Smooth muscle cell (in vitro differentiated cells): ENCODE data around the gene TBX4. TPM values are rescaled to one million over a fixed set of nuclear protein-coding genes. Genes with fewer than 3 reads are reported as not detected.
A peak's percentile ranks its signal among the peaks of the same experiment; 100 is the strongest.

ENCODE experiments used
- DNase-seq: peaks from one replicate; lab custom pipeline; 2025; ENCODE audit not compliant: unreplicated experiment; lab: John Stamatoyannopoulos, UW
- H2AFZ ChIP-seq: fragments of 200-600 bp; sonication (generic); 2 replicates; pipeline ENCODE4 v1.6.0; 2016; ENCODE audit warnings: antibody characterized with exemption, low read depth, mild to moderate bottlenecking
- H3F3A ChIP-seq: fragments of 200-600 bp; sonication (generic); 2 replicates; pipeline ENCODE4 v1.6.0; 2017; ENCODE audit warnings: antibody characterized with exemption, low read depth
- H3K27ac ChIP-seq: fragments of 200-600 bp; sonication (generic); 2 replicates; pipeline ENCODE4 v1.5.1; 2016; ENCODE audit warnings: low read depth, mild to moderate bottlenecking
- H3K27me3 ChIP-seq: fragments of 200-600 bp; sonication (generic); 2 replicates; pipeline ENCODE4 v1.6.1; 2016; ENCODE audit warnings: low read depth, mild to moderate bottlenecking
- H3K36me3 ChIP-seq: fragments of 200-600 bp; sonication (generic); 2 replicates; pipeline ENCODE4 v1.5.1; 2016; ENCODE audit warnings: low read depth
- H3K4me1 ChIP-seq: fragments of 200-600 bp; sonication (generic); 2 replicates; pipeline ENCODE4 v1.5.1; 2016; ENCODE audit warnings: low read depth
- H3K4me2 ChIP-seq: fragments of 200-600 bp; sonication (generic); 2 replicates; pipeline ENCODE4 v1.6.0; 2016; ENCODE audit warnings: mild to moderate bottlenecking
- H3K4me3 ChIP-seq: fragments of 200-600 bp; sonication (generic); 2 replicates; pipeline ENCODE4 v1.5.1; 2016; ENCODE audit warnings: mild to moderate bottlenecking
- H3K79me2 ChIP-seq: fragments of 200-600 bp; sonication (generic); 2 replicates; pipeline ENCODE4 v1.6.0; 2016; ENCODE audit warnings: low read depth, mild to moderate bottlenecking
- H3K9ac ChIP-seq: fragments of 200-600 bp; sonication (generic); 2 replicates; pipeline ENCODE4 v1.6.0; 2016; ENCODE audit warnings: low read depth
- H3K9me3 ChIP-seq: fragments of 200-600 bp; sonication (generic); replicated peaks from 2 replicates; pipeline ENCODE4 v1.5.1; 2016; ENCODE audit warnings: low read depth
- H4K20me1 ChIP-seq: fragments of 200-600 bp; sonication (generic); 2 replicates; pipeline ENCODE4 v1.6.0; 2016; ENCODE audit warnings: low read depth
- WGBS: methylation state at CpG from one replicate; pipeline ENCODE4 v1.1.7; 2016; ENCODE audit warnings: low lambda C conversion rate; 5-methylcytosine and 5-hydroxymethylcytosine counted together
- polyA plus RNA-seq: library from polyadenylated mRNA; unstranded; fragments of >200 nt; fragmentation: Nextera tagmentation; extraction: Ambion mirVana; gene quantifications from 2 replicates; pipeline ENCODE4 v1.2.1, GENCODE V29; 2016
- total RNA-seq: library from RNA; depleted of rRNA; stranded (reverse); fragments of >200 nt; gene quantifications from 2 replicates; pipeline ENCODE4 v1.2.3, GENCODE V29; 2014
- TF ChIP-seq, protein P1 (sequence below): fragments of 200-600 bp; sonication (generic); IDR thresholded peaks from 2 replicates; pipeline ENCODE4 v1.5.1; 2017; ENCODE audit warnings: borderline replicate concordance, mild to moderate bottlenecking, antibody characterized with exemption; ENCODE audit not compliant: insufficient read depth, poor library complexity, severe bottlenecking

TBX4 gene
- total and polyA plus RNA-seq, 2 experiments from 2014 or later, result 14.1 to 22.7 TPM

DNA sequence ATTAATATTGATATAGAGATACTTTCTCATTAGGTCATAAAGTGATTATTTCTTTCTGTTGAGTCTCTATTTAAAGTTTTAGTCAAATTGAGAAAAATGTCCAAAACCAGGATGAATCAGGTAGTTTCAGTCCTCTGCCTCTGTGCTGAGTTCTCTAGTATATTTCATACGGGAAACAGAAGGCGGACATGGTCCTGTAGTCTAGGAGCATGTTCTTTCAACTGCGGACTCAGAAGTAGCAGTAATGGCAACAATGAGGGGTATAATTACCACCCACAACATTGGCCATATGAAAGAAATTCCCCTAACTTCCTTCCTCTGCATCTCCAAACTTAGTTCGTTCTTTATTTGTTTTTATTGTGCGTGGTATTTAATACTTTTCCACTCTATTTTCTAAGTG lies 50.1 kb downstream of the TBX4 start:
- Histone ChIP-seq H3K9me3 (no peaks in the 10 kb centered on the region), H3K27me3 (no peaks in the 10 kb centered on the region), H3K4me2 (no peak overlapping the region), H4K20me1 (no peaks in the 10 kb centered on the region), H3K4me3 (no peak overlapping the region), H2AFZ (no peak overlapping the region), H3K79me2 (no peaks in the 10 kb centered on the region), H3K36me3 (no peaks in the 10 kb centered on the region), H3K9ac (no peak overlapping the region), H3K4me1 (peaks cover 3% of the 10 kb centered on the region), H3F3A (peaks cover 8% of the 10 kb centered on the region), H3K27ac (no peak overlapping the region)
- WGBS, result 92% methylated on average over 5 of the region's 5 CpGs
- DNase-seq, result no peak
- TF ChIP-seq, protein P1, sequence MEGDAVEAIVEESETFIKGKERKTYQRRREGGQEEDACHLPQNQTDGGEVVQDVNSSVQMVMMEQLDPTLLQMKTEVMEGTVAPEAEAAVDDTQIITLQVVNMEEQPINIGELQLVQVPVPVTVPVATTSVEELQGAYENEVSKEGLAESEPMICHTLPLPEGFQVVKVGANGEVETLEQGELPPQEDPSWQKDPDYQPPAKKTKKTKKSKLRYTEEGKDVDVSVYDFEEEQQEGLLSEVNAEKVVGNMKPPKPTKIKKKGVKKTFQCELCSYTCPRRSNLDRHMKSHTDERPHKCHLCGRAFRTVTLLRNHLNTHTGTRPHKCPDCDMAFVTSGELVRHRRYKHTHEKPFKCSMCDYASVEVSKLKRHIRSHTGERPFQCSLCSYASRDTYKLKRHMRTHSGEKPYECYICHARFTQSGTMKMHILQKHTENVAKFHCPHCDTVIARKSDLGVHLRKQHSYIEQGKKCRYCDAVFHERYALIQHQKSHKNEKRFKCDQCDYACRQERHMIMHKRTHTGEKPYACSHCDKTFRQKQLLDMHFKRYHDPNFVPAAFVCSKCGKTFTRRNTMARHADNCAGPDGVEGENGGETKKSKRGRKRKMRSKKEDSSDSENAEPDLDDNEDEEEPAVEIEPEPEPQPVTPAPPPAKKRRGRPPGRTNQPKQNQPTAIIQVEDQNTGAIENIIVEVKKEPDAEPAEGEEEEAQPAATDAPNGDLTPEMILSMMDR, result no peak

DNA sequence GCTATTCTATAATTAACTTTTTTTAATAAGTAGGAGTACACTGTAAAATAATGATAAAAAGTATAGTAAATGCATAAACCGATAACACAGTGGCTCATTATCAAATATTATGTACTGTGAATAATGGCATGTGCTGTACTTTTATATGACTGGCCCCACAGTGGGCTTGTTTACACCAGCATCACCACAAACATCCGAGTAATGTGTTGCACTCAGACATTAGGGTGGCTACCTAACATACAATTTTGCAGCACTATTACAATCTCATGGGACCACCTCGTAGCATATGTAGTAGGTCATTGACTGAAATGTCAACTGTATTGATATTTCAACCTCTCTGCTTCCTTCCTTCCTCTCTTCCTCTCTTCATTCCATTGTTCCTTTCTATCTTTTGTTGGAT lies 51.7 kb downstream of the TBX4 start:
- Histone ChIP-seq H3K9ac (no peak overlapping the region), H3K79me2 (no peaks in the 10 kb centered on the region), H3K4me3 (no peak overlapping the region), H3K27ac (peak overlapping the region; percentile 43), H4K20me1 (no peaks in the 10 kb centered on the region), H3F3A (no peaks in the 10 kb centered on the region), H3K36me3 (no peaks in the 10 kb centered on the region), H3K27me3 (no peaks in the 10 kb centered on the region), H3K9me3 (no peaks in the 10 kb centered on the region), H3K4me1 (peaks cover 3% of the 10 kb centered on the region), H3K4me2 (peak overlapping the region; percentile 71), H2AFZ (no peak overlapping the region)
- WGBS, result 54% methylated on average over 3 of the region's 3 CpGs
- DNase-seq, result no peak
- TF ChIP-seq, protein P1, result no peak

DNA sequence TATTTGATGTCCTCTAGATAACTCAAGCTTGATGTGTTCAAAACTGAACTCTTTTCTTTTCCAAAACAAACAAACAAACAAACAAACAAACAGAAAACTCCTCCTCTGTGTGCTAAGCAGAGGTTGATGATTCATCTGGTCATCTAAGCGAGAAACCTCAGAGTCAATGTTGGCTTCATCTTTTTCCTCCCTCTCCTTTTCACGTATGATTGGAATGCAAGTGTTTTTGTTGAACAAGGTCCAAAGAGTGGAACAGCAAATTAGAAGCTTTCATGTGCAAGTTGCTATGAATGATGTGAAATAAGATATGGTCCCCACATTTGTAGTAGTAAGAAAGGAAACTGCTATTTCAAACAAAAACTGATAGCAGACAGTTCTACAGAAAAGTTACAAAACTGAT lies 52.5 kb downstream of the TBX4 start:
- Histone ChIP-seq H3F3A (no peaks in the 10 kb centered on the region), H3K4me3 (no peak overlapping the region), H3K9me3 (no peaks in the 10 kb centered on the region), H3K4me1 (peaks cover 3% of the 10 kb centered on the region), H3K27ac (peak overlapping the region; percentile 43), H3K27me3 (no peaks in the 10 kb centered on the region), H2AFZ (no peak overlapping the region), H3K4me2 (peak overlapping the region; percentile 71), H3K79me2 (no peaks in the 10 kb centered on the region), H4K20me1 (no peaks in the 10 kb centered on the region), H3K9ac (no peak overlapping the region), H3K36me3 (no peaks in the 10 kb centered on the region)
- no peak for DNase-seq
- TF ChIP-seq, protein P1, result no peak
- WGBS, result 0% methylated on average over 2 of the region's 2 CpGs

DNA sequence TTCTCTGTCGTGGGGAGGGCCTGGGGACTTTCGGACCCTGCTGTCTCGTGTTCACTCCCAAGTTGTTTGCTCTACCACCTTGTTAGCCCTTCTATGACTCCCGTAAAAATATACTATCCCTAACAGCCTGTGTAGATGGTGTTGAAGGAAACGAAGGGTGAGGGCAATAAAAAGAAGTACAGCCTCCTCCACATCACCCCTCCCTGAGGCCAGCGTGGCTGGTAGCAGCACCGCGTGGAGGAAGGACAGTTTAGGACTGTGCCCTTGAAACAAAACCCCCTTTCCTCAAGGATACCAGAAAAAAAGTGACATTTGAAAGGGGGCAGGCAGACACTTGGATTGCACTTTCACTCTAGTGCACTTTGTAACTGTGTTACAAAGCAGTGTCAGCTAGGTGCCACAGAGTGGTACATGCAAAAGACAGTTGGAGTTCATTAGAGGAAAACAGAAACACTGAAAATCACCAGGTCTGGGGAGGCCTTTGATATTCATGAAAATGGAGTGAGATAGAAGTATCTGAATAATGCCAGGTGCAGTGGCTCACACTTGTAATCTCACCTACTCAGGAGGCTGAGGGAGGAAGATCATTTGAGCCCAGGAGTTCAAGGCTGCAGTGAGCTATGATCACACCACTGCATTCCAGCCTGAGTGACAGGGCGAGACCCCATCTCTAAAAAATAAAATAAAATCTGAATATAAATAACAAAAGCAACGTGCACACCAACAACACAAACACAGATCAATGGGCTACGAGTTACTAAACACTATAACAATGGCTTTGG lies 53.8 kb downstream of the TBX4 start:
- Histone ChIP-seq H3K36me3 (no peaks in the 10 kb centered on the region), H3K9me3 (no peaks in the 10 kb centered on the region), H3K4me3 (no peak overlapping the region), H3K27me3 (no peaks in the 10 kb centered on the region), H2AFZ (no peak overlapping the region), H3K4me1 (peaks cover 3% of the 10 kb centered on the region), H4K20me1 (no peaks in the 10 kb centered on the region), H3K4me2 (no peak overlapping the region), H3K9ac (no peak overlapping the region), H3K79me2 (no peaks in the 10 kb centered on the region), H3K27ac (no peak overlapping the region), H3F3A (no peaks in the 10 kb centered on the region)
- WGBS, result 65% methylated on average over 11 of the region's 11 CpGs
- TF ChIP-seq, protein P1, result no peak
- DNase-seq, result no peak
